Stimulated activated CD8-positive, alpha-beta memory T cell treated with anti-CD3 and anti-CD28 coated beads, Interleukin-12 subunit alpha, Interleukin-12 subunit beta, amount 100 ng/mL, for 24 hours (primary cell): ENCODE data around the gene ZNF699.
"Not testable (repeated sequence)": the region's sequence is repeated elsewhere in the genome, so short reads cannot be mapped to it uniquely, and the experiment has no call there.

ENCODE experiments used
- DNase-seq: peaks from one replicate; pipeline ENCODE4 v3.0.0-alpha.2; 2020; ENCODE audit errors: extremely low read depth

Gene ZNF699

DNA sequence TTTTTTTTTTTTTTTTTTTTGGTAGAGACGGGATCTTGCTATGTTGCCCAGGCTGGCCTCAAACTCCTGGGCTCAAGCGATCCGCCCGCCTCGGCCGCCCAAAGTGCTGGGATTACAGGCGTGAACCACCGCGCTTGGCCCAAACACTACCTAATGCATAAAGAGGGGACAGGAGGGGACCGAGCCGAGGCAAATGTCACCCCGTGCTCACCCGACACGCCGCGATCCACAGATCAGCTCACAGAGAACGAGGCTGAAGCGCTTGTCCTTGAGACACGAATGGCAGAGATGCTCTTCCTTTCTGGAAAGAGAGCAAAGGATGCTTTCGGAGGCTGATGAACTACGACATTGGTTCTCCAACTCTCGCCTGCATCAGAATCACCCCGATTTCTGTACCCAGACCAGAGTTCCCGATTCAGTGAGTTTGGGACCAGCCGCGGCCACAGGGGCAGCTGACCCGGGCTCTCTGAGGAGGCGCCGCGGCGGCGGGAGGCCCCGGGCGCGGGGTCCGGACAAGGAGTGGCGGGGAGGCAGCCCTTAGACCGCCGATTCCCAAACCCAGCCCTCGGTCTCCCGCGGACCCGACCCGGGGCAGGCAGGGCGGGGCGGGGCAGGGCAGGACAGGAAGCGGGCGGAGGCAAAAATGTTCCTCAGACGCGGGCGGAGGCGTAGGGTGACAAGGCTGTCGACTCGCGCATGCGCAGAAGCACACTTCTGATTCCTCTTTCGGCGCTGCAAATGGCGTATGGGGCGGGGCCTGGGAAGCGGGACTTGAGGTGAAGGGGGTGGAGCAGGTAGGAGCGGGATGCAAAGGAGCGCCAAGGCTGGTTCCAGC lies at the start of gene ZNF699:
ZNF699 (minus strand) TSS at position 700 of the 835 bp plus-strand sequence. CDS start 4,719 bp downstream, outside the sequence.
- DNase-seq: peak; percentile 98

DNA sequence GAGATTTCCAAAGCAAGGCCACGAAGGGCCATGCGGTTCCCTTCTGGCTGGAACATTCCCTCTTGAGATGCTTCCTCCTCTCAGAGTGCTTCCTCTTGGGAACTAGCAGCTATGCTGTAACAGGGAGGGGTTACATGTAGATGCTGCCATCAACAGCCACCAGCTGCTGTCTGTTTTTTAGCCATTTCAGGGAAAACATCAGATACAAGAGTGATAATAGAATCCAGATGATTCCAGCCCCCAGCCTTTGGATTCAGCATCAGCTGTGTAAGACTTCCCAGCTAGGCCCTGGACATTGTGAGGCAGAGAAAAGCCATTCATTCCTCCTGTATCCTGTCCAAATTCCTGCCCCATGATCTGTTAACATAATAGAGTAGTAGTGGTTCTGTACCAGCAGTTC lies 45.0 kb upstream of the ZNF699 start:
- no peak for DNase-seq

DNA sequence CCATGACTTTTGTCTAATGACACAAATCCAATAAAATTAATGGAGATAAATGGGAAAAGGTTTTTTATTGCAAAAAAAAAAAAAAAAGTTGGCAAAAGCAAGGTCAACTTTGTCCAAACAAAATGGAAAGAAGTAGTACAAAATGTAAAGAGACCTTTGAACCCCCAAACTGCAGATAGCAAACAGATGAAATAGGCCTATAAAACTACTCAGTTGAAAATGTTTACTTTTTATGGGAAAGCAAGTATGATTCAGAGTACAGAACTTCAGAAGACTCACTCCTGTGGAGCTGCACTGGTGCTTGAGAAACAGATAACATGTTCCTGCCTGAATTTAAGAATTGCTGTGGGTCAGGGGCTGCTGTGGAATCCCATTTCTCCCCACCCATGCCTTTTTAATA lies 43.4 kb upstream of the ZNF699 start:
- DNase-seq: no peak

DNA sequence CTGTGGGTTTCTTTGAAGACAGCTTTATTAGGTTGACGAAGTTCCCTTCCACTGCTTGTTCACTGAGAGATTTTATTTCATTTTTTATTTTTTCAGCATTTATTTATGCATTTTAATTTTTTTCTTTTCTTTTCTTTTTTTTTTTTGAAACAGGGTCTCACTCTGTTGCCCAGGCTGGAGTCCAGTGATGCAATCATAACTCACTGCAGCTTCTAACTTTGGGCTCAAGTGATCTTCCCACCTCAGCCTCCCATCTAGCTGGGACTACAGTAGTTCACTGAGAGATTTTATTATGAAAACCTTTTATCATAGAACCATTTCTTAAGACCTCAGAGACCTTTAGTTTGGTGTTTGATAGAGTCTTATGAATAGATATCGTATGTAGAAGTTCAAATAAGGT lies 42.9 kb upstream of the ZNF699 start:
- DNase-seq: no peak

DNA sequence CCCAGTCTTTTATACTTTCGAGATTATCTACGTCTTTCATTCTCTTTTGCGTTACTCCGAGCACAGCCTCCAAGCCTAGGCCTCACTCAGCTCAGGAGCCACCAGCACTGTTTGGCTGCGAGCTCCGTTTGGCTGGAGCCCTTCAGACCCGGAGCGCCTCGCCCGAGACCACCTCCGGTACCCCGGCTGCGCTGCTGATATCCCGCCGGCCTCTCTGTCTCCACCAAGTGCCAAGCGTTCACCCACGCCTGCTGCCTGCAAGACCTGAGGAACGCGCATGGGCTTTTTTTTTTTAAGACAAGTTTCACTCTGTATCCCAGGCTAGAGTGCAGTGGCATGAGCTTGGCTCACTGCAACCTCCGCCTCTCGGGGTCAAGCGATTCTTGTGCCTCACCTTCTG lies 39.0 kb upstream of the ZNF699 start:
- no peak for DNase-seq

DNA sequence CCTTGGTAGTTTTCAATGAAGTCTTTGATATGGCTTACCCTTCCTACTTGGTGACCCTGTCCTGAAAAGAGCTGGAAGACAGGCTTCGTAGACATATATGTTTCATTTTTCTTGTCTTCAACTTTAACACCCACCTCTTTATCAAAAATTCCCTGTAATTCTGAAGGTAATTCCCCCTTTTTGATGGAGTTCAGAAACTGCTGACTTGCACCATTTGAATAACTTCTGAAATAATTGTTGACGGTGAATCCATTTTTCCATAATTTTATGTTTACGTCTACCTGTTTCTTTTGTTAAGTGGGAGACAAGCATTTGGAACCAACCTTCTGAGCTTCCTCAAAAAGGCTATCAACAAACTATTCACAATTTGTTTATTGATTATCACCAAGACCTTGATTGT lies 38.6 kb upstream of the ZNF699 start:
- DNase-seq: no peak

DNA sequence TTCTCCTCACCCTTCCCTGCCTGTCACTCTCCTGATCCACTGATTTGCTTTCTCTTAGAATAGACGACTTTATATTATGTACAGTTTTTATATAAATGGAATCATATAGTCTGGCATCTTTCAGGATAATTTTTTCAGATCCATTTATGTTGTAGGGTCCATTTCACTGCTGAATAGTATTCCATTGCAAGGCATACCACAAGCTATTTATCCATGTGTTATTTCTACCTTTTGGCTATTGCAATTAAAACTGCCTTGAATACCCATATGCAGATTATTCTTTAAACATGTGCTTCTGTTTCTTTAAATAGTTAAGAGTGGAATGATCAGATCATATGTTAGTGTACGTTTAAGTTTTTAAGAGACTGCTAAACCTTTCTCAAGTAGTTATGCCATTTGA lies 35.4 kb upstream of the ZNF699 start:
- DNase-seq: no peak

DNA sequence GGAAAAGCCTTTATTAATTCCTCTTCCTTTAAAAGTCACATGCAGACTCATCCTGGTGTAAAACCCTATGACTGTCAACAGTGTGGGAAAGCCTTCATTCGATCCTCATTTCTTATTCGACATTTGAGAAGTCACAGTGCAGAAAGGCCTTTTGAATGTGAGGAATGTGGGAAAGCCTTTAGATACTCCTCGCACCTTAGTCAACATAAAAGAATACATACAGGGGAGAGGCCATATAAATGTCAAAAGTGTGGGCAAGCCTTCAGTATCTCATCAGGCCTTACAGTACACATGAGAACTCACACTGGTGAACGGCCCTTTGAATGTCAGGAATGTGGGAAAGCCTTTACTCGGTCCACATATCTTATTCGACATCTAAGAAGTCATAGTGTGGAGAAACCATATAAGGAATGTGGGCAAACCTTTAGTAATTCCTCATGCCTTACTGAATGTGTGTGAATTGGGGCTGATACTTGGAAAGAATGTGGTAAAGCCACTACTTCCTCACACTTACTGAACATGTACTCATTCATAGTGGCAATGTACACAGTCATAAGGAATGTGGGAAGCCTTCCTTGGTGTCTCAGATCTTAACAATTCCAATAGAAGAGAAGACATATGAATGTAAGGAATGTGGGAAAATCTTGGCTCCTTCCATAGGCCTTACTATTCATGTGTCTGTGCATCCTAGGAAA lies 33.1 kb upstream of the ZNF699 start:
- DNase-seq: no peak

DNA sequence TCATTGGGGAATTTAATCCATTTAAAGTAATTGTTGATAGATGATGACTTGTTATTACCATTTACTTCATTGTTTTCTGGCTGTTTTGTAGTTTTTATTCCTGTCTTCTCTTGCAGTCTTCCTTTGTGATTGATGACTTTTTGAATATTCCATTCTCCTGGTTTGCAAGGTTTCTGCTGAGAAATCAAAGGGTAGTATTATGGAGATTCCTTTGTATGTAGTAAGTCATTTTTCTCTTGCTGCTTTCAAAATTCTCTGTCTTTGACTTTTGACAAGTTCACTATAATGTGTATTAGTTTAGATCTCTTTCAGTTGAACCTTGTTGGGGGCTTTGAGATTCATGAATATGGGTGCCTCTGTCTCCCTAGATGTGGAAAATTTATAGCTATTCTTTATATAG lies 20.4 kb upstream of the ZNF699 start:
- no peak for DNase-seq

DNA sequence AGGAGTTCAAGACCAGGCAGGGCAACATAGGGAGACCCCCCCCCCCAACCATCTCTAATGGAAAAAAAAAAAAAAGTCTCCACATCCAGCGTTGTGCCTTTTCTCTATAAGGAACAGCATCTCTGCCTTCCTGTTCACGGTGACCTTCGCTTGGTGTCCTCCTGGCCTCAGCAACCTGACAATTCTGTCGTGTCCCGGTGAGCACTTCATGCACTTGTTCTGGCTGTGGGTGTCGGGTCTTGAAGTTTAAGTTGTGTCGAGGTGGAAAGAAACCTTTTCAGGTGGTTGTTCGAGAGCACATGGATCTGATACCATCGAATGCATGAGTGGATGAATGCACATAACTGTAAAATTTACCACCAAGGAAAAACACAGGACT lies 14.9 kb upstream of the ZNF699 start:
- no peak for DNase-seq

DNA sequence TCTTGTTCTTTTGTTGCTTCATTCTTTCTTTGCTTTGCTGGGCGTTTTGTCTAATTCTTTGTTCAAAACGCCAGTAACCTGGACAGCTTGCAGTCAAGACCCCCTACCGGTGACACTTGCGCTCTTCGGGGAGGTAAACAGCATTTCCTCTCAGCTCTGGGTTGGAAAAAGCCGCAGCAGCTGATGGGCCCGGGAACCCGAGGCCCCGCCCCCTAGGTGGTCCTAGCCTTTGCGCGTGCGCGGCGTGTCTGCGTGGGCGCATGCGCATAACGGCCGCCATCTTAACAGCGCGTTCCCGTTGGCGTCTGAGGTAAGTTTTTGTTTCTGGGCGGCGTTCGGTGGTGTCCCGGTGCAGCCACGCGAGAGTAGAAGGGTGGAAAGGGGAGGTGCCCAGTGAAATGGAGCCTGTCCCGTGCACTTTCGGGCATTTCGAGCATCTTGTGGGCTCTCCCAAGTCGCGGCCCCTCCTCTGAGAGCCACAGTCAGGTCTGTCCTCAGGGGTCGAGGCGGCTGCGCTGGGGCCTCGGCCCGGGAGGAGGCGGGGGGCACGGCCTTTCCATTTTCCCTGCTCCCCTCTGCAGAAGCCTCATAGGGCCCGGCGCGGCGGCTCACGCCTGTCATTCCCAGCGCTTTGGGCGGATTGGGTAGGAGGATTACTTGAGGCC lies 14.4 kb upstream of the ZNF699 start, which contains the start of gene ZNF559:
ZNF559 (plus strand) TSS at position 261 of the 665 bp plus-strand sequence. CDS start 14,371 bp downstream, outside the sequence.
- DNase-seq: peak; percentile 88

DNA sequence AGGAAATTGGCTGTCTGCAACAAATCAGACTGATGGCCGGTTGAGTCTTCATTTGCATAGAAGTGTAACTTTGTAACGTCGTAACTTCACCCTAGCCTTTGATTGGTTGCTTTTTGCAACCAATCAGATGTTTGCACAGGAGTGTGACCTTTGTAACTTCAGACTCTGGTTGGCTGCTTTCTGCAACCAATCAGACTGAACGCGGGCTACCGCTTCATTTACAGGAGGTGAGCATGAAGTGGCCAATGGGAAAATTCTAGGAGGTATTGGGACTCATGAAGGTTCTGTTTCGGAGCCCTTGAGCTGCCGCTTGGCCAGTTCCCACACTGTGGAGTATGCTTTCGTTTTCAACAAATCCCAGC lies 13.9 kb upstream of the ZNF699 start:
- no peak for DNase-seq

DNA sequence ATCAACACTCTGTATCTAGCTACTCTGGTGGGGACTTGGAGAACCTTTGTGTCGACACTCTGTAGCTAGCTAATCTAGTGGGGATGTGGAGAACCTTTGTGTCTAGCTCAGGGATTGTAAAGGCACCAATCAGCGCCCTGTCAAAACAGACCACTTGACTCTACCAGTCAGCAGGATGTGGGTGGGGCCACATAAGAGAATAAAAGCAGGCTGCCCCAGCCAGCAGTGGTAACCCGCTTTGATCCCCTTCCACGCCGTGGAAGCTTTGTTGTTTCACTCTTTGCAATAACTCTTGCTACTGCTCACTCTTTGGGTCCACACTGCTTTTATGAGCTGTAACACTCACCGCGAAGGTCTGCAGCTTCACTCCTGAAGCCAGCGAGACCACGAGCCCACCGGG lies 12.6 kb upstream of the ZNF699 start:
- not testable (repeated sequence) for DNase-seq

DNA sequence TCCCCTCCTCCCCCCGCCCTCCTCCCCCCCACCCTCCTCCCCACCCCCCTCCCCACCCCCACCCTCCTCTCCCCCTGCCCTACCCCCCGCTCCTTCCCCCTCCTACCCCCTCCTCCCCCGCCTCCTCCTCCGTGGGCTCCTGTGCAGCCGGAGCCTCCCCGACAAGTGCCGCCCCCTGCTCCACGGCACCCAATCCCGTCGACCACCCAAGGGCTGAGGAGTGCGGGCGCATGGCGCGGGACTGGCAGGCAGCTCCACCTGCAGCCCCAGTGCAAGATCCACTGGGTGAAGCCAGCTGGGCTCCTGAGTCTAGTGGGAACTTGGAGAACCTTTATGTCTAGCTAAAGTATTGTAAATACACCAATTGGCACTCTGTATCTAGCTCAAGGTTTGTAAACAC lies 12.1 kb upstream of the ZNF699 start:
- not testable (repeated sequence) for DNase-seq

DNA sequence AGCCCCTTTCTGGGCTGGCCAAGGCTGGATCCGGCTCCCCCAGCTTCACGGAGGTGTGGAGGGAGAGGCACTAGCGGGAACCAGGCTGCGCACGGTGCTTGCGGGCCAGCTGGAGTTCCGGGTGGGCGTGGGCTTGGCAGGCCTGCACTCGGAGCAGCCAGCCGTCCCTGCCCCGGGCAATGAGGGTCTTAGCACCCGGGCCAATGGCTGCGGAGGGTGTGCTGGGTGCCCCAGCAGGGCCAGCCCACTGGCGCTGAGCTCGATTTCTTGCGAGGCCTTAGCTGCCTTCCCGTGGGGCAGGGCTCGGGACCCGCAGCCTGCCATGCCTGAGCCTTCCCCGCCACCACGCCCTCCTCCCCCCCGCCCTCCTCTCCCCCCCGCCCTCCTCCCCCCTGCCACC lies 11.7 kb upstream of the ZNF699 start:
- no peak for DNase-seq

DNA sequence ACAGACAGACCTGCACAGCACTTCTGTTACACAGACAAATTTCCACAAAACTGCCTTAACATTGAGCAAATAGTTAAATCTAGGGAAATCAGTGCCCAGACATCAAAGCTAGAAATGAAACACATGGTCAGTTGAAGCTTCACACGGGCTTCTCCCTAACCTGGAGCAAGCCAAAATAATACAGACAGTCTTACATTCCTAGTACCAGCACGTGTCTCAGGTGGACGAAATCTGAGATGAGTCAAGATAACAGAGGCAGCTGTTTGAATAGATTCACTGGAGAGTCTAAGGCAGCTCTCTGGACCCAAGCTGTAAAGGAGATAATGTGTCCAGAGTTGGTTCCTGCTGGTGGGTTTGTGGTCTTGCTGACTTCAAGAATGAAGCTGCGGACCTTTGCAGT lies 4.1 kb upstream of the ZNF699 start:
- DNase-seq: no peak

DNA sequence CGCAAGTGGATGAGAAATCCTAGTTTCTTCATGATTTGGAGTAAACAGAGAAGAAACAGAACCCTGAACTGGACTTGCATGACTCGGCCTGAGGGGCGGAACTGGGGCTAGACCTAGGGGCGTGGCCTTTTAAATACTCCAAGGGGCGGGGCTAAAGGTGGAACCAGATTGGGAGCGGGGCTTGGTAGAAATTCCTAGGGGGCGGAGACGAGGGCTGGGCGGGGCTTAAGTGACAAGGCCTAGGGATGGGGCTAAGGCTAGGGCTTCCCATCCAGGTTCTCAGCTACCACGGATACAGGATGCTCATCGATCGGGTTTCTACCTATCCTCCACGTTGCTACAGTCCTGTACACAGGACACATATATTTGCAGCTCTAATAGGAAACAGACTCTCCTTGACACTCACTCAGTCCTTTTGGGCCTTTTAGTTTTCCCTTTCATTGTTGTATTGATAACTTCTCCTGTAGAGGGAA lies 372 bp upstream of the ZNF699 start:
- DNase-seq: peak; percentile 62

DNA sequence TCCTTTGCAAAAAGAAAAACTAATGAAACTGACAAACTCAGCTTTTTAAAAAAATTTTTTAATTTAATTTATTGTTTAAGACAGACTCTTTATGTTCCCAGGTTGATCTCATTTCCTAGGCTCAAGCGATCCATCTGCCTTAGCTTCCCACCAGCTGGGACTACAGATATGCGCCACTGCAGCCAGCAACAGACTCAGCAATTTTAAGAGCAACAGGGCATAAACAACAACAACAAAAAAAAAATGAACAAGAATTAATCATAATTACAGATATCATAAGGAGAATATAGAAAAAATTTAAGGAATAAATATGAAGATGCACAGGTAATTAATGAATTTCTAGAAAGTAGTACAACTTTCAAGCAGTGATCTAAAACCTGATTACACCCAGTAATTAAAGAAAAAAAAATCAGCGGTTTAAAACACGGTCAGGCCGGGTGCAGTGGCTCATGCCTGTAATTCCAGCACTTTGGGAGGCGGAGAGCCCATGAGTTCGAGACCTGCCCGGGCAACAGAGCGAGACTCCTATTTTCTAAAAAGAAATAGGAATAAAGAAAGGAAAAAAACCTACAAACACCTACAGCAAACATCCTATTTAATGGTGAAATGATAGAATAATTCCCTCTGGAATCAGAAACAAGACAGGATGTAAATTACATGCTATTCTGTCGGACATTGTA lies 1.4 kb downstream of the ZNF699 start:
- DNase-seq: no peak

DNA sequence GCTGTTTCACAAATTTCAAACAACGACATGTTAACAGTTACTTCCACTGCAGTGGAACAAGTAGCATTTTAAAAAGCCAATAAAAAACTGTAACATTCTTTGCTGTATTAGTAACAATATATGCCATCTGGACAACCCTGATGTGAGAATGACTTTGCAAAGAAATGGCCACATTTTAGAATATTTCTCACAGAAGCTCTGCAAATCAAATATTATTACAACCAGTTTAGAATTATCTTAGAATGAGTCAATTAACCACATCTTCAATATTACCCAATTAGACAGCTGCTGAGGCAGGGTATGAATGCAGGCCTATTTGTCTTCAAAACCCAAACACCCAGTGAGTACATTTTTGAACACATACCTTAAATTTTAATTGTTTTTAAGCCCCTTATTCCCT lies 3.2 kb downstream of the ZNF699 start:
- DNase-seq: no peak

DNA sequence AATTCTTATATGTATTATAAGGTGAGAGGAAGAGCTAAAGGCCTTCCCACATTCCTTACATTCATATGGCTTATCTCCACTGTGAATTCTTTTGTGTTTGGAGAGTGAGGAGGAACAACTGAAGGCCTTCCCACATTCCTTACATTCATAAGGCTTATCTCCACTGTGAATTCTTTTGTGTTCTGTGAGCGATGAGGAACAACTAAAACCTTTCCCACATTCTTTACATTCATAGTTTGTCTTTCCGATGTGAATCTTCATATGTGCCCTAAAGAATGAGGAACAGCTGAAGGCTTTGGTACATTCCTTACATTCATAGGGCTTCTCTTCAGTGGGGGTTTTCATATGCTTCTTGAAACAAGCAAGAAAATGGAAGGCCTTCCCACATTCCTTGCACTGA lies 13.3 kb downstream of the ZNF699 start:
- DNase-seq: no peak

DNA sequence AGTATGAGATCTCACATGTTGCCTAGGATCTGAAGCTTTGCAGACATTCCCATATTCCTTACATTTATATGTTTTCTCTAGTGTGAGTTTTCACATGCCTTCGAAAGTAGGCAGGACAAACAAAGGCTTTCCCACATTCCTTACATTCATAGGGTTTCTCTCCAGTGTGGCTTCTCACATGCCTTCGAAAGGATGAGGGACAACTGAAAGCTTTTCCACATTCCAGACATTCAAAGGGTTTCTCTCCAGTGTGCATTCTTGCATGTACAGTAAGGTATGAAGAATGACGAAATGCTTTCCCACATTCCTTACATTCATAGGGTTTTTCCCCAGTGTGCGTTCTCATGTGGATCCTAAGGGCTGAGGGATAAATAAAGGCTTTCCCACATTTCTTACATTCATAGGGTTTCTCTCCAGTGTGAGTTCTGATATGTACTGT lies 14.2 kb downstream of the ZNF699 start:
- DNase-seq: no peak
